GM19240 (cell line): Measurements from ENCODE around the gene ZNF521.
"Not testable (repeated sequence)": the region's sequence is repeated elsewhere in the genome, so short reads cannot be mapped to it uniquely, and the experiment has no call there.

Experiments
- DNase-seq: peaks from one replicate; pipeline ENCODE4 v3.0.0; 2011; ENCODE audit warnings: low spot score; ENCODE audit not compliant: insufficient read length

Gene ZNF521

GRCh38 chr18:25039781-25040180, 312.2 kb downstream of the ZNF521 start:
- no peak for DNase-seq

- no peak for DNase-seq
These were observed 313.7 kb downstream of the ZNF521 start for GRCh38 chr18:25038261-25038660.

GRCh38 chr18:25033747-25034471, 318.1 kb downstream of the ZNF521 start:
- DNase-seq = no peak

GRCh38 chr18:25033175-25033574, 318.8 kb downstream of the ZNF521 start:
- DNase-seq = not testable (repeated sequence)

- DNase-seq = no peak
These were observed 322.2 kb downstream of the ZNF521 start for GRCh38 chr18:25029802-25030201.

GRCh38 chr18:25019931-25020330, 332.0 kb downstream of the ZNF521 start:
- DNase-seq = no peak

- DNase-seq = no peak
These were observed 332.7 kb downstream of the ZNF521 start for GRCh38 chr18:25019086-25019860.

GRCh38 chr18:25016666-25017065, 335.3 kb downstream of the ZNF521 start:
- no peak for DNase-seq

GRCh38 chr18:25016181-25016580, 335.8 kb downstream of the ZNF521 start:
- DNase-seq = no peak
